Activated T-helper 9 cell treated with anti-CD3 and anti-CD28 coated beads, Interleukin-2, amount 50 U/mL, for 16 hours (primary cell): ENCODE data around the gene CDC42EP1.
"Not testable (repeated sequence)": the region's sequence is repeated elsewhere in the genome, so short reads cannot be mapped to it uniquely, and the experiment has no call there.

Experiments
- DNase-seq: peaks from one replicate; pipeline ENCODE4 v3.0.0-alpha.2; 2020; ENCODE audit warnings: low read depth

The CDC42EP1 gene

GRCh38 chr22:37534445-37534844 is 25.8 kb upstream of the CDC42EP1 start:
- DNase-seq = no peak

DNA sequence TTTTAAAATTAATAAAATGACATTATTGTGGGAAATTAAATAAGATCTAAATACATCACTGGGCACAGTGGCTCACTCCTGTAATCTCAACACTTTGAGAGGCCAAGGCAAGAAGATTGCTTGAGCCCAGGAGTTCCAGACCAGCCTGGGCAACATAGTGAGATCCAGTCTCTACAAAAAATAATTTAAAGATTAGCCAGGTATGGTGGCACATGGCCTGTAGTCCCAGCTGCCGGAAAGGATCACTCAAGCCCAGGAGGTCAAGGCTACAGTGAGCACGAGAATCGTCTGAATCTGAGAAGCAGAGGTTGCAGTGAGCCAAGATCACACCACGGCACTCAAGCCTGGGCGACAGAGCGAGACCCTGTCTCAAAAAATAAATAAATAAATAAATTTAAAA is 25.1 kb upstream of the CDC42EP1 start:
- no peak for DNase-seq

- peak; percentile 84 for DNase-seq
These were observed 21.5 kb upstream of the CDC42EP1 start for GRCh38 chr22:37538590-37539357.

GRCh38 chr22:37539790-37540189 is 20.5 kb upstream of the CDC42EP1 start:
- not testable (repeated sequence) for DNase-seq

GRCh38 chr22:37542416-37542815 is 17.9 kb upstream of the CDC42EP1 start:
- DNase-seq = not testable (repeated sequence)

- no peak for DNase-seq
These were observed 17.3 kb upstream of the CDC42EP1 start for GRCh38 chr22:37542959-37543358.

GRCh38 chr22:37544955-37545702 is 15.2 kb upstream of the CDC42EP1 start:
- DNase-seq = no peak

GRCh38 chr22:37545703-37546436 is 14.4 kb upstream of the CDC42EP1 start:
- no peak for DNase-seq

- DNase-seq = no peak
These were observed 13.6 kb upstream of the CDC42EP1 start for GRCh38 chr22:37546437-37547250.

DNA sequence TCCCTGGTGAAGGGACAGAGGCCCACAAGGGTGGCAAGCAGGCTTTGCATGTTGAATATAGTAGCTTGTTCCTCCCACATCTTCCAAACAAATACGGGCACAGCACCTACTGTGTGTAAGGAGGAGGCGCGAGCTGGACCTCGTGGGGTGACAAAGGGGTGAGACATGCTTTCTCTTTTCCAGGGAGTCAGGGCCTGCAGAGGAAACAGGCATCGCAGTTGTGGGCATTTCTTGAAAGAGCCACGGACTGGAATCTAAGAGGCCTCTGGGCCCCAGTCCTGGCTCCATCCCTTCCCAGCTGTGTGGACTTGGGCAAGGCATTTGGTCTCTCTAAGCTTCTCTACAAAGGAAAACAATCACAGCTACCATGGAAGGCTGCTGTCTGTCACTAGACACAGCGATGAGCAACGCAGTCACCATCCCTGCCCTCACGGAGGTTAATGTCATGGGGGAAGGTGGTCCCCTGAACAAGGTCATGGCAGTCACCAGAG is 13.0 kb upstream of the CDC42EP1 start:
- DNase-seq = no peak

GRCh38 chr22:37549704-37550059 is 10.6 kb upstream of the CDC42EP1 start:
- no peak for DNase-seq

DNA sequence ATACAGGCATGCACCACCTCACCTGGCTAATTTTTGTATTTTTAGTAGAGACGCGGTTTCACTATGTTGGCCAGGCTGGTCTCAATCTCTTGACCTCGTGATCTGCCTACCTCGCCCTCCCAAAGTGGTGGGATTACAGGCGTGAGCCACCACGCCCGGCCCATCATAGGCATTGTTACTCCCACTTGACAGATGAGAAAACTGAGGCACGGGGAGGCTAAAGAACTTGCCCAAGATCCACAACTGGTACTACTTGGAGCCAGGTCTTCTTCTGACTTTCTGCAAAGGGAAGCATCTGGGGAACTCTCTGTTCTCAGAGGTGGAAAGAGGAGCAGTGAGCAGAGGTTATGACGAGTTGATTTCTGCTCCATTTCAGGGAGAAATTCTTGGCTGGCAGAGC is 9.4 kb upstream of the CDC42EP1 start:
- DNase-seq = not testable (repeated sequence)

GRCh38 chr22:37551981-37552380 is 8.3 kb upstream of the CDC42EP1 start:
- no peak for DNase-seq

- no peak for DNase-seq
These were observed 7.6 kb upstream of the CDC42EP1 start for GRCh38 chr22:37552524-37553163.

DNA sequence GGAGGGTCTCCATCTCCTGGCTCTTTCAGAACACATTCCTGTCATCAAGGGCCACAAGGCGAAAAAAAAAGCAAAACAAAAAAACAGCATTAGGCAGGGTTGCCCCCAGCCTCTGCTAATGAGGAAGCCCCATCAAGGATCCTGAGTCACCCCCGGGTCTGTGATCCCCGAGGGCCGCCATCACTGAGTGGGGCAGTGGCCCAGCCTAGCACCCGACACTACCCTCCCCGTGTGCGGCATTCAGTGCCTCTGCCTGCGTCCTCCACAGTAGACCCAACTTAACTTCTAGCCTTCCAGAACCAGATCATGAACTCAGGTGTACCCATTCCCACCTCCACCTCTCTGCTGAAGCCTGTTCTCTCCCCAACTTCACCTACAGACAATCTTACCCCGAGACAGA is 6.6 kb upstream of the CDC42EP1 start:
- DNase-seq = no peak

- no peak for DNase-seq
These were observed 5.3 kb upstream of the CDC42EP1 start for GRCh38 chr22:37555029-37555428.

DNA sequence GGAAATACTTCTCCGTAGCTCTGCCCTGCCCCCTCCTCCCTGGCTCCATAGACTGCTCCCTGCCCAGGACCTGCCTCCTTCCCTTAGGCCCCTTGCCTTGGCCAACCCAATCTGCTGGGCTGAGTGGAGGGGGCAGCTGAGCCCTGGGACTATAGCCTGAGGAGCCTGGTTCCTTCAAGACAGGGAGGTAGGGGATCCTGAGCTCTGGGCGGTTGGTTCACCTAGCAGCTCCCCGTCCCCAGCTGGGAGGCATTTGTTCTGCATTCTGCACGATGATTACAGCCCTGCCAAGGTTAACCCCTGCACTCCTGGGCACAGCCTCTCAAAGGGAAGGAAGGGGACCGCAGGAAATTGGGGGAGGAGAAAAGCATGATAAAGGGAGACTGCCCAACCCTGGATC is 3.6 kb upstream of the CDC42EP1 start:
- no peak for DNase-seq

DNA sequence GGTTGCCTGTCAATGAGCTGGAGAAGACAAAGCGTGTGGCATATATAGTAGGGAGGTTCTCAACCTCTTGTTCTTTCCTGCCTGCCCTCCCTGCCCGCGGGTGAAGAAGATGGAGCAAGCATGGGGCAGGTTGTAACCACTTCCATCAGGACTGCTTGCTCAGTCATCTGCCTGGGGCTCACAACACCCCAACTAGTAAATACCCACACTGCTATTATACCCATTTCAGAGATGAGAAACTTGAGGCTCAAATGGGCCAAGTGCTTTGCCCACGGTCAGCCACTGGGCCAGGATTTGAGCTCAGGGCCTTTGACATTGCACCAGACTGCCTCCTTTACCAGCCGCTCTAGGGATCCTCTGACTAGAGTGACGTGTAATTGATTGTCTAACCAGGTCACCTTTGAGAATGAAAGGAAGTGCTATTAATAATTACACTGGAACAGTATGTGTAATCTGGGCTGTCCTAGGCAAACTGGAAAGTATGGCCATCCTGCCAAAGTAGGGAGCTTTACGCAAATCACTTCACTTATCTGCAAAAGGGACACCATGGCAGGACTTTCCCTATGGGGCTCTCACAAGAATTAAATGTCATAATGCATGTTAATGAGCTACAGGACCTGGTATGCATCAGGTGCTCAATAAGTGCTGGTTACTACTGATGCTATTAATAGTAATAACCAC is 2.8 kb upstream of the CDC42EP1 start:
- no peak for DNase-seq

GRCh38 chr22:37558815-37559214 is 1.5 kb upstream of the CDC42EP1 start:
- DNase-seq = no peak

DNA sequence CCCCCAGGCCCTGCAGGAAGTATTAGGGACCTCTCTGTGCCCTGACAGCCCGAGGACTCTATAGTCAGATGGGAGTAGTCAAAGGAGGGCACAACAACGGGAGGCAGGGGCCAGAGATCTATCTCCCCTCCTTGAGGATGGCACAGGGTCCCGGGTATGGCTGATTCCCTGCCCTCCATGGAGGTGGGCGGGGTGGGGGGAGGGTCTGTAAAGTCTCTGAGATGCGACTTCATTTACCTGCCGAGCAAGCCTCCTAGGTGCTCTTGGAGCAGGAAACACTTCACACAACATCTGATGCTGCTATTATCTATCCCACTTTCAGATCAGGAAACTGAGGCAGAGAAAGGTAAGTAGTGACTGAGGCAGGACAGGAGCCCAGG is 769 bp upstream of the CDC42EP1 start:
- DNase-seq = no peak
